Common myeloid progenitor, CD34-positive (primary cell): ENCODE results near the gene AFF1. TPM values are rescaled to one million over a fixed set of nuclear protein-coding genes. Genes with fewer than 3 reads are reported as not detected.

Experiments used
- CTCF ChIA-PET: fragments of 350-600 bp; sonication (Branson Sonifier 250); formaldehyde crosslinking; loops from one replicate; lab custom pipeline; 2021; ENCODE audit warnings: antibody characterized with exemption; lab: Charles Lee
- POLR2A ChIA-PET: fragments of 350-600 bp; sonication (Branson Sonifier 250); formaldehyde crosslinking; loops from one replicate; lab custom pipeline; 2021; ENCODE audit warnings: antibody characterized with exemption; lab: Charles Lee
- DNase-seq, 3 donors: peaks; one replicate each; pipeline versions ENCODE4 v3.0.0 to v3.0.0-alpha.2; 2013
- H3K27ac ChIP-seq, 2 experiments: 1 replicate in 1 of 2; 2 replicates in 1 of 2; pipeline ENCODE4 v1.7.0; 2013; ENCODE audit warnings: inconsistent platforms in 2 of 2, low read length in 2 of 2, mild to moderate bottlenecking in 2 of 2, low read depth in 1 of 2, moderate library complexity in 1 of 2; ENCODE audit not compliant: severe bottlenecking in 2 of 2, insufficient read depth in 1 of 2, poor library complexity in 1 of 2
- H3K27me3 ChIP-seq, 5 experiments: replicated peaks in 2 of 5; 1 replicate in 3 of 5; 2 replicates in 2 of 5; pipeline versions ENCODE4 v1.6.1 to v1.7.0; 2013; ENCODE audit warnings: low read length in 4 of 5, mild to moderate bottlenecking in 2 of 5, moderate library complexity in 2 of 5, inconsistent platforms in 1 of 5; ENCODE audit not compliant: insufficient read depth in 5 of 5, control insufficient read depth in 4 of 5
- H3K36me3 ChIP-seq, 4 experiments: 1 replicate in 2 of 4; 2 replicates in 2 of 4; pipeline versions ENCODE4 v1.6.1 to v1.7.0; 2013; ENCODE audit warnings: low read length in 3 of 4, control low read depth in 1 of 4, mild to moderate bottlenecking in 1 of 4; ENCODE audit not compliant: control insufficient read depth in 4 of 4, insufficient read depth in 4 of 4
- H3K4me1 ChIP-seq, 4 experiments: 1 replicate in 3 of 4; 2 replicates in 1 of 4; pipeline versions ENCODE4 v1.6.1 to v1.7.1; 2013; ENCODE audit warnings: low read length in 3 of 4, mild to moderate bottlenecking in 3 of 4, control low read depth in 1 of 4, inconsistent platforms in 1 of 4, moderate library complexity in 1 of 4; ENCODE audit not compliant: control insufficient read depth in 4 of 4, insufficient read depth in 4 of 4; ENCODE audit errors: control extremely low read depth in 1 of 4
- H3K4me3 ChIP-seq, 7 experiments: 1 replicate in 4 of 7; 2 replicates in 3 of 7; pipeline versions ENCODE4 v1.5.1 to v1.7.0; 2013; ENCODE audit warnings: mild to moderate bottlenecking in 7 of 7, low read length in 6 of 7, moderate library complexity in 6 of 7, inconsistent platforms in 2 of 7, low read depth in 2 of 7, control low read depth in 1 of 7; ENCODE audit not compliant: insufficient read depth in 4 of 7, control insufficient read depth in 1 of 7; ENCODE audit errors: extremely low read depth in 1 of 7
- H3K9me3 ChIP-seq, 5 experiments: 1 replicate in 4 of 5; 2 replicates in 1 of 5; pipeline versions ENCODE4 v1.6.1 to v1.7.1; 2013; ENCODE audit warnings: low read length in 4 of 5, mild to moderate bottlenecking in 2 of 5, inconsistent platforms in 1 of 5, low read depth in 1 of 5, moderate library complexity in 1 of 5; ENCODE audit not compliant: control insufficient read depth in 4 of 5, insufficient read depth in 2 of 5; ENCODE audit errors: control extremely low read depth in 1 of 5
- WGBS: methylation state at CpG from one replicate; pipeline ENCODE4 v1.1.5; 2013; ENCODE audit not compliant: insufficient coverage; 5-methylcytosine and 5-hydroxymethylcytosine counted together
- polyA plus RNA-seq: library from polyadenylated mRNA; unstranded; fragments of 120-200 nt; gene quantifications from one replicate; pipeline ENCODE4 v1.2.1, GENCODE V29; 2013

Gene AFF1
- polyA plus RNA-seq = 51.8 TPM

- peak within 1 kb of the TSS; percentile 73 to 94 for H3K27ac ChIP-seq
- 0% methylated on average over 75 of the region's 97 CpGs for WGBS
- peaks cover 24 to 54% (median 41%) of the 10 kb centered on the region in 4 experiments for H3K4me1 ChIP-seq
- peak; percentile 98 for DNase-seq
- CTCF ChIA-PET = interaction anchor here (0.7 to 7.5 kb wide), 19 partner anchors 11 to 162 kb away, joined by 3 to 57 read pairs (median 5); no protein-coding TSS in a partner anchor
- H3K27me3 ChIP-seq = no peaks in the 10 kb centered on the region
- peaks cover 0 to 4% (median 0%) of the 10 kb centered on the region in 4 experiments for H3K36me3 ChIP-seq
- peak within 1 kb of the TSS; percentile 79 to 97 (median 95) for H3K4me3 ChIP-seq
- no peaks in the 10 kb centered on the region for H3K9me3 ChIP-seq
- POLR2A ChIA-PET = interaction anchor here (0.6 to 4.7 kb wide), 7 partner anchors 11 to 116 kb away, joined by 3 to 26 read pairs (median 4); no protein-coding TSS in a partner anchor
Measured at GRCh38 chr4:86934771-86935565, at the start of gene AFF1. AFF1 (plus strand) TSS chr4:86935011; CDS start chr4:86948534, 13,523 bp downstream.

- no peak for DNase-seq
- Histone ChIP-seq H3K4me3 (no peak overlapping the region), H3K27ac (no peak overlapping the region), H3K4me1 (peaks cover 0 to 12% (median 11%) of the 10 kb centered on the region in 4 experiments), H3K9me3 (no peaks in the 10 kb centered on the region), H3K27me3 (peaks cover 0 to 3% (median 0%) of the 10 kb centered on the region in 5 experiments), H3K36me3 (no peaks in the 10 kb centered on the region)
- POLR2A ChIA-PET = interaction anchor here (0.7 kb wide), 1 partner anchor 20 kb away, joined by 6 read pairs; no protein-coding TSS in a partner anchor
- CTCF ChIA-PET = interaction anchor here (10.5 kb wide), 1 partner anchor 394 kb away, joined by 122 read pairs; no protein-coding TSS in a partner anchor
- WGBS = 98% methylated on average over 5 of the region's 7 CpGs
Measured at GRCh38 chr4:86890790-86891189, 44.0 kb upstream of the AFF1 start.

DNA sequence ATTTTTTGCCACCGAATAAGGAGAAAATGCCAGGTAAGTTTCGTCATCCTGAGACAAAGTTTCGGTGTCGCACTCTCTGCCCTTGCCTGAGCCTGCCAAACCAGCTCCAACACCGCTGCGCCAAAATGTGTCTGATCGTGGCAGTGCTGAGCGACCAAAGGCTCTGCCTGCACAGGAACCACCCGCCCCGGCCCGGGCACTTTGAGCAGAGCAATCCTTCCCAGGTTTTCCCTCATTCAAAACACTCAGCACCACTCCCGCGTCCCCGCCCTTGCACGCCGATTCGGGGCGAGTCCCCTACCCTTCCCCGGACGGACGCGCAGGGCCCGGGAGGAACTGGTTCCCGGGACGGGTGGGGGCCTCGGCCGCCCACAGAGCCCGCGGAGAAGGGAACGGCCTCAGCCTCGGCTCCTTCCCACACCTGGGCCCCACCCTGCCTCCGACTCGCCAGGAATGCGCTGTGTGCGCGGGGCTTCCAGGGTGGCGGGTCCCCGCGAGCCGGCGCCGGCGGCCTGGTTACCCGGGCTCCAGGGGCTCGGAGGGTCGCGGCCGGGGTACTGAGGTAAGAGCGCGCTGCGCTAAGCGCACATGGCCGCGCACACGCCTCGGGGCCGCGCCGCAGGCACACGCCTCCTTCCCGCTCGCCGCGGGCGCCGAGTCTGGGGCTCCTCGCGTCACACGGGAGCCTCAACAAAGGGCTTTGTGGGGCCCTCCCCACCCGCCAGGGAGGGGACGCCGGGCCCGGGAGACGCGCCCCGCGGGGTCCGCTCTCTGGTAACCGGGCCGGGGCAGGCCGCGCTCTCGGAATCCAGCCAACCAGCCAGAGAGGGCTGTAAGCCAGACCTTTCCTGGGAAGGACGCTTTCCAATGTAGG lies 42.8 kb upstream of the AFF1 start, which contains the start of gene C4orf36:
C4orf36 (minus strand) TSS at position 661 of the 874 bp plus-strand sequence. CDS start 902 bp downstream, outside the sequence.
- peaks cover 0 to 3% (median 0%) of the 10 kb centered on the region in 5 experiments for H3K27me3 ChIP-seq
- H3K36me3 ChIP-seq = no peaks in the 10 kb centered on the region
- H3K9me3 ChIP-seq = no peaks in the 10 kb centered on the region
- WGBS = under 1% methylated on average over 68 of the region's 84 CpGs
- CTCF ChIA-PET = interaction anchor here (0.7 to 10.5 kb wide), 5 partner anchors 8 to 395 kb away, joined by 3 to 122 read pairs (median 3); no protein-coding TSS in a partner anchor
- H3K4me3 ChIP-seq = peak within 1 kb of the TSS; percentile 42 to 86 (median 77)
- peak; percentile 47 to 71 (median 63) for DNase-seq
- POLR2A ChIA-PET = interaction anchor here (1.1 kb wide), 1 partner anchor 394 kb away, joined by 3 read pairs; no protein-coding TSS in a partner anchor
- no peak within 1 kb of the TSS for H3K27ac ChIP-seq
- H3K4me1 ChIP-seq = peaks cover 0 to 12% (median 11%) of the 10 kb centered on the region in 4 experiments

- H3K4me3 ChIP-seq = peak overlapping the region; percentile 42 to 86 (median 77)
- H3K9me3 ChIP-seq = no peaks in the 10 kb centered on the region
- ChIA-PET POLR2A (interaction anchor here (1.1 kb wide), 1 partner anchor 395 kb away, joined by 3 read pairs; no protein-coding TSS in a partner anchor), CTCF (interaction anchor here (0.7 to 10.5 kb wide), 4 partner anchors 30 to 396 kb away, joined by 3 to 122 read pairs (median 4); no protein-coding TSS in a partner anchor)
- H3K4me1 ChIP-seq = peaks cover 0 to 12% (median 11%) of the 10 kb centered on the region in 4 experiments
- H3K36me3 ChIP-seq = no peaks in the 10 kb centered on the region
- H3K27ac ChIP-seq = no peak overlapping the region
- DNase-seq = peak; percentile 31 to 65 (median 47)
- WGBS = 8% methylated on average over 10 of the region's 13 CpGs
- H3K27me3 ChIP-seq = peaks cover 0 to 3% (median 0%) of the 10 kb centered on the region in 5 experiments
Measured at GRCh38 chr4:86892636-86892960, 42.2 kb upstream of the AFF1 start.

DNA sequence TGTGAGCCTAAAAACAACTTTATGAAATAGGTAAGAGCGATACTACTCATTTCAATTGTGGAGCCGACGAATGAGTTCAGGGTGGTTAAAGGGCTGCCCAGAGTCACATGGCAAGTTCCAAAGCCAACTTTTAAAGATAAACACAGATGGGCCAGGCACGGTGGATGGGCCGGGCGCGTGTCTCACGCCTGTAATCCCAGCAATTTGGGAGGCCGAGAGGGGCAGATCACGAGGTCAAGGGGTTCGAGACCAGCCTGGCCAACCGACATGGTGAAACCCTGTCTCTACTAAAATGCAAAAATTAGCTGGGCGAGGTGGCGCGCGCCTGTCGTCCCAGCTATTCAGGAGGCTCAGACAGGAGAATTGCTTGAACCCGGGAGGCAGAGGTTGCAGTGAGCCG lies 41.7 kb upstream of the AFF1 start:
- Histone ChIP-seq H3K27ac (no peak overlapping the region), H3K4me1 (peaks cover 0 to 12% (median 11%) of the 10 kb centered on the region in 4 experiments), H3K36me3 (no peaks in the 10 kb centered on the region), H3K27me3 (peaks cover 0 to 3% (median 0%) of the 10 kb centered on the region in 5 experiments), H3K9me3 (no peaks in the 10 kb centered on the region), H3K4me3 (no peak overlapping the region)
- ChIA-PET CTCF (interaction anchor here (0.8 to 10.5 kb wide), 3 partner anchors 29 to 396 kb away, joined by 3 to 122 read pairs (median 6); no protein-coding TSS in a partner anchor), POLR2A (interaction anchor here (1.1 kb wide), 1 partner anchor 395 kb away, joined by 3 read pairs; no protein-coding TSS in a partner anchor)
- 96% methylated on average over 17 of the region's 19 CpGs for WGBS
- DNase-seq = no peak

- Histone ChIP-seq H3K27me3 (peaks cover 0 to 3% (median 0%) of the 10 kb centered on the region in 5 experiments), H3K4me1 (peaks cover 0 to 12% (median 11%) of the 10 kb centered on the region in 4 experiments), H3K9me3 (no peaks in the 10 kb centered on the region), H3K27ac (no peak overlapping the region), H3K36me3 (no peaks in the 10 kb centered on the region), H3K4me3 (no peak overlapping the region)
- CTCF ChIA-PET = interaction anchor here (1.0 to 10.5 kb wide), 5 partner anchors 9 to 398 kb away, joined by 3 to 122 read pairs (median 4); no protein-coding TSS in a partner anchor
- POLR2A ChIA-PET = no interaction called here
- no peak for DNase-seq
Measured at GRCh38 chr4:86894455-86894854, 40.4 kb upstream of the AFF1 start.
